Omental fat pad (tissue), 4 donors: ENCODE data around the gene LRRC74B. TPM values are rescaled to one million over a fixed set of nuclear protein-coding genes. Genes with fewer than 3 reads are reported as not detected.
"Not testable (repeated sequence)": the region's sequence is repeated elsewhere in the genome, so short reads cannot be mapped to it uniquely, and the experiment has no call there.

Experiments
- ATAC-seq: fragments of 150-250 bp; one replicate; pipeline ENCODE4 v1.9.1; 2016; ENCODE audit warnings: mild to moderate bottlenecking, moderate library complexity; ENCODE audit not compliant: low FRiP score
- DNase-seq: peaks from one replicate; pipeline ENCODE4 v3.0.0-alpha.2; 2019; ENCODE audit warnings: low spot score
- total RNA-seq, 4 donors: library from RNA; depleted of rRNA; stranded (reverse); fragments of >200 nt; gene quantifications; one replicate each; pipeline ENCODE4 v1.1.0, GENCODE V29; 2016
- TF ChIP-seq, protein P1 (sequence below), 3 donors: fragments of 450-650 bp; IDR thresholded peaks; one replicate each; pipeline ENCODE4 v1.5.1; 2016 to 2017; ENCODE audit warnings: antibody characterized with exemption in 3 of 3, mild to moderate bottlenecking in 3 of 3, moderate library complexity in 2 of 3

LRRC74B gene
- total RNA-seq, 4 donors from 2014 or later = not detected

DNA sequence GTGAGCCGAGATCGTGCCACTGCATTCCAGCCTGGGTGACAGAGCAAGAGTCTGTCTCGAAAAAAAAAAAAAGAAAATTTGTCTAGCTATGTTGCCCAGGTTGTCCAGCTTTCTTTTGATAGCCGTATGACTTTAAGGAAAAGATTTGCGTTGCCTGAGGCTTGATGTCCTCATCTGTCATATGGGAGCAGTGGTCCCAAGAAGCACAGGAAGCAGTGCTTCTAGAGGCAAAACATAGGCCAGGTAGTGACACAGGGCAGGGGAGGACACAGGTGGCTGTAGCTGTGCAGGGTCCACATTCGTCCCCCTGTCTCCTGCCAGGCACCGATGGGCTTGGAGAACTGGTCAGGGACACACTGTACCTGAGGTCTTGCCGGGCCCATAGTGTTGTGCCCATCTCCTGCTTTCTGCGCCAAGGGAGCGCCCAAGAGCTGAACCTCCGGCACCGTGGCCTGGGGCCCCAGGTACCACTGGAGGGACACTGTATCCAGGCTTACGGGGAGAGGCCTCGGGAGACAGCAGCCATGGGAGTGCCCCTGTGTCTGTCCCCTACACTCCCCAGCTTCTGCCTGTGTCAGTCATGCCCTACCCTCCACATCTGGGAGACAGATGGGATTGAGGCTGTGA is 1.4 kb downstream of the LRRC74B start:
- DNase-seq = no peak
- TF ChIP-seq, protein P1, sequence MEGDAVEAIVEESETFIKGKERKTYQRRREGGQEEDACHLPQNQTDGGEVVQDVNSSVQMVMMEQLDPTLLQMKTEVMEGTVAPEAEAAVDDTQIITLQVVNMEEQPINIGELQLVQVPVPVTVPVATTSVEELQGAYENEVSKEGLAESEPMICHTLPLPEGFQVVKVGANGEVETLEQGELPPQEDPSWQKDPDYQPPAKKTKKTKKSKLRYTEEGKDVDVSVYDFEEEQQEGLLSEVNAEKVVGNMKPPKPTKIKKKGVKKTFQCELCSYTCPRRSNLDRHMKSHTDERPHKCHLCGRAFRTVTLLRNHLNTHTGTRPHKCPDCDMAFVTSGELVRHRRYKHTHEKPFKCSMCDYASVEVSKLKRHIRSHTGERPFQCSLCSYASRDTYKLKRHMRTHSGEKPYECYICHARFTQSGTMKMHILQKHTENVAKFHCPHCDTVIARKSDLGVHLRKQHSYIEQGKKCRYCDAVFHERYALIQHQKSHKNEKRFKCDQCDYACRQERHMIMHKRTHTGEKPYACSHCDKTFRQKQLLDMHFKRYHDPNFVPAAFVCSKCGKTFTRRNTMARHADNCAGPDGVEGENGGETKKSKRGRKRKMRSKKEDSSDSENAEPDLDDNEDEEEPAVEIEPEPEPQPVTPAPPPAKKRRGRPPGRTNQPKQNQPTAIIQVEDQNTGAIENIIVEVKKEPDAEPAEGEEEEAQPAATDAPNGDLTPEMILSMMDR (IDR thresholded peaks at IDR 0.05) = no peak
- no peak for ATAC-seq

DNA sequence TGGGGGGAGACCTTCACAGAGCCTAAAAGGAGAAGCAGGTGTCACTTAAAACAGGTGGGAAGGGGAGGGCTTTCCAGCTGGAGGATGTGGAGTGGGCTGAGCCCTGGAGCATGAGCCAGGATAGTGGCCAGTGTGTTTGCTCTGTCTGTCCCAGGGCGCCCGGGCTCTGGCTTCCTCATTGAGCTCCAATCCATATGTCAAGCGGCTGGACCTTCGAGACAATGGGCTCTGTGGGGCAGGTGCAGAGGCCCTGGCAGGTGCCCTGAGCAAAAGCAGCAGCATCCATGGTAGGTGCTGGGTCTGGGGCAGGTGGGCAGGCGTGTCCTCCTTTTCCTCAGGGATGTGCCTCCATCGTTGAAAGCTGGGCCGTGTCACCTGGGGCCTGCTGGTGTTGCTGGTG is 2.0 kb downstream of the LRRC74B start:
- no peak for ATAC-seq
- TF ChIP-seq, protein P1 (IDR thresholded peaks at IDR 0.05) = no peak
- no peak for DNase-seq

DNA sequence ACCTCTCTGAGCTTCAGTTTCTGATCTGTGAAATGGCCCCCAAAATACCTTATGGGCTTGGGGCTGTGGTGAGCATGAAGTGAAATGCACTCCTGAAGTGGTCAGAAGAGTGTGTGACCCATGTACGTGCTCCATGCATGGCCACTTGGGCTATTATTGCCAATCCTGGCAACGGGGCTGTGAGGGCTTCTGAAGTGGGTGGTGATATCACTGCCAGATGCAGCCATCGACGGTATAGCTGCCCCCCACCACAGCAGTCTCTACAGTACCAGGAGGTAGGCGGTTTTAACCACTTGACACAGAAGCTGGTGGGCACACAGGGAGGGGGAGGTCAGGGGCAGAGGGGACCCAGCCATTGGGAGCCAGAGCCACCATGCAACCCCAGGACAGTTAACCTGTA is 2.7 kb downstream of the LRRC74B start:
- not testable (repeated sequence) for DNase-seq, ATAC-seq

DNA sequence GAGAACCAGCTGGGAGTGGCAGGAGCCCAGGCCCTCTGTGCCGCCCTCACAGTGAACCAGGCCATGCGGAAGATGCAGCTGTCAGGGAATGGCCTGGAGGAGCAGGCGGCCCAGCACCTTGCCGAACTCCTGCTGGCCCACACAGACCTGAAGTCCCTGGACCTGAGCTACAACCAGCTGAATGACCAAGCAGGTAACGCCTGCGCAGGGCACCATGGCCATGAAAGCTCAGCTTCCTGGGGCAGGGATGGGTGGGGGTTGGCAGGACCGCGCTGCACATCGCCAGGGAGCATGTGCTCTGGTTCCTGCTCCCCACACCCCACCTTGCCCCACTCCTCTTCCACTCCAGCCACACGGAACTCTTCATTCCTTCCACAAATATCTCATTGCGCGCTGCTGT is 3.2 kb downstream of the LRRC74B start:
- not testable (repeated sequence) for ATAC-seq, DNase-seq

DNA sequence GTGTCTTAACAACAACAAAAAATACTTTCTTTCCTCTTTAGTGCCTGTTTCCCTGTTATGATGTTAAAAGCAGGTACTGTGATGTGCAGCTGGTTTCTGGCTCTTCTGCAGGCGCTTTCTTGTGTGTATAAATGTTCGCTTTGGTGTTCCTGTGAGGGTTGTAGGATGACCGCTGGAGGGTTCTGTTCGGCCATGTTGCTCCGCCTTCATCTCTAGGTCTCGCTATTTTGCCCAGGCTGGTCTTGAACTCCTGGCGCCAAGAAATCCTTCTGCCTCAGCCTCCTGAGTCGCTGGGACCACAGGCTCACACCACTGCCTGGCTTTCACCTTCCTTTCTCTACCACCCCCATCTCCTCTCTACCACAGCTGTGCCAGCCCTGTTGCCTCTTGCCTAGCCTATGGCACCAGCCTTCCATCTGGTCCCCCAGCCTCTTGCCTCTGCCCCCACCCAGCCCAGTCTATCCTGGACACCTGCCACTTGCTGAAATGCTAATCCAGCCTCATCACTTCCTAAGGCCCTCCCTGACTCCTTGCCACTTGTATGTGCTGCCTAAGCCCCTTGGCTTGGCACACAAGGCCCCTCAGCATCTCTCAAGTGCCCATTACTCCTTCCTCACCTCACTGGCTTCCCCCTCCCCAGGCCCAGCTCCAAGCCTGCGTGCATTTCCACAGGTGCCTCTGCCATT is 5.5 kb downstream of the LRRC74B start:
- ATAC-seq (no peak), DNase-seq (no peak)
- TF ChIP-seq, protein P1 (IDR thresholded peaks at IDR 0.05) = no peak

DNA sequence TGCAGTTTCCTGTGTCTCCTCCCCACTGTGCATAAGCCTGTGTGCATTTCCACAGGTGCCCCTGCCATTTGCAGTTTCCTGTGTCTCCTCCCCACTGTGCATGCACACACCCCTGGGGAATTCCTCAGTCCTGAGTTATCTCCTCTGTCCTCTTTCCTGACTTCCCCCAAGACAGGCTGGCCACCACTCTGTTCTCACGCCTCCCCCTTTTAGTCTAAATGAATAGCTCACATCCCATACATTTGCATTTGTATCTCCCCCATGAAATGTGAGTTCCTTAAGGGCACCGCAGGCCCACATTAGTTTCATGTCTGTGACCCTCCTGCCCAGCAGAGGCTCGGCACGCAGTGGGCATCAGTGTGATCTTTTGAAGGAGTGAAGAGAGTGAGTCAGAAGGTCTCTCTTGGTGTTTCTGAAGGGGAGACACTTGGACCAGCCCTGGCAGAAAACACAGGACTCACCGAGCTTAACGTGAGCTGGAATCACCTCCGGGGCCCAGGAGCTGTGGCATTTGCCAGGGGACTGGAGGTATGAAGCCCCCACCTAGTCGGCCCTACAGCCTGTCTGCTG is 6.2 kb downstream of the LRRC74B start:
- ATAC-seq = no peak
- no peak for DNase-seq
- TF ChIP-seq, protein P1 (IDR thresholded peaks at IDR 0.05) = no peak

DNA sequence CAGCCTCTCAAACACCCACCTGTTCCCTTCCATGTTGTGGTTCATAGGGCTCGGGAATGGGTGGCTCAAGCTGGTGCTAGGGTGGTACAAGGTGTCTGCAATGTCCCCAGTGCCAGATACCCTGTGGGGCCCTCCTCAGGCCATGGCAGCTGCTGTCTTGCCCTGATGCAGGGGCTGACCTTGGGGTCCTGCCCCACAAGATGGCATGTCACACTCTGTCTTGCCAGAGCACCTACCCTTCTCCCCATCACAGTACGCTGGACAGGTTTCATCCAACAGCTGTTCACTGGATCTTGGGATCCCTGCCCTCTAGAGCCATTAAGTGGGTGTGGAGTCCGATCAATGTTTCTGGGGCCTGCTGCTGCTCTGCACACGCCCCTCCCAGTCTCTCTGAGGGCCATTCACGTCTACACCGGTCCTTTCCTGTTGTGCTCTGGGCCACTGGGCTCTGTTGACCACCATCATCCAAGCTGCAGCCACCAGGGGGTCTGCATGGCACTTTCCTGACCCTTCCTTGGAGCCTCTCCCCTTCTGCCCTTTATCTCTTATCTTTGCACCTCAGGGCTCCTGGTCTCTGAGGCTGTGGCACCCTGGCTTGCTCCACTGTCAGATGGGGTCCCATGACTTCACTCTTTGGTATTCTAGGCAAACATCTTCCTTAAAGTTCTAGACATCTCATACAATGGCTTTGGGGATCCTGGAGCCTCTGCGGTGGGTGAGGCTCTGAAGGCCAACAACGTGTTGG is 7.1 kb downstream of the LRRC74B start:
- no peak for ATAC-seq
- DNase-seq = no peak
- TF ChIP-seq, protein P1 (IDR thresholded peaks at IDR 0.05) = no peak
